Measurements from ENCODE around the gene GCH1.

DNA sequence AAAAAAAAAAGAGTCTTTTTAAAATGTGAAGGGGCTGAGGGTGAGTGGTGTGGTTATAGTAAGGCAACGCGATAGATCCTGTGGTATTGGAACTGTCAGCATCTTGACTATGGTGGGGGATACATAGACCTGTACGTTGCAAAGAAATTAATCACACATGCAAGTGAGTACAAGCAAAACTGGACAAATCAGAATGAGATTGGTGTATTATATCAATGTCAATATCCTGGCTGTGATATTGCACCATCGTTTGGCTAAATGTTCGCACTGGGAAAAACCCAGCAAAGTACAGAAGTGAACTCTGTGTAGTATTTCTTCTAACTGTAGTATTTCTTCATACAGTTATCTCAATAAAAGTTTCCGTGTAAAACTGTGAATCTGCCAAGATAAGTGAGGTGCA lies 67.9 kb downstream of the GCH1 start:
- TF ChIP-seq EZH2 (IDR thresholded peaks at IDR 0.05) (no peak), POLR2A (IDR thresholded peaks at IDR 0.05; ENCODE audit: borderline replicate concordance, extremely low read depth, insufficient read depth, insufficient read length) (no peak), EZH2phosphoT487 (IDR thresholded peaks at IDR 0.05; ENCODE audit: borderline replicate concordance) (no peak), CTCF (IDR thresholded peaks at IDR 0.05 in 2 of 3, conservative IDR thresholded peaks at IDR 0.05 in 1 of 3; ENCODE audit: borderline replicate concordance in 1 of 3, insufficient read depth in 1 of 3, low read depth in 2 of 3, low read length in 2 of 3) (no peak)
